Measurements from ENCODE around the gene RBM23.
A peak's percentile ranks its signal among the peaks of the same experiment; 100 is the strongest.
"Not testable (repeated sequence)": the region's sequence is repeated elsewhere in the genome, so short reads cannot be mapped to it uniquely, and the experiment has no call there.

The RBM23 gene

GRCh38 chr14:22872833-22873520 is 46.0 kb downstream of the RBM23 start:
- Mint-ChIP-seq H3K27me3 (no peaks in the 10 kb centered on the region), H3K27ac (peak overlapping the region; percentile 93), H3K4me3 (peak overlapping the region; percentile 90 to 91), H3K9me3 (no peaks in the 10 kb centered on the region), H3K4me1 (peaks cover 16 to 41% of the 10 kb centered on the region in 2 donors), H3K36me3 (peaks cover 33 to 36% of the 10 kb centered on the region in 2 donors)
- ATAC-seq (replicated peaks) (no peak), DNase-seq (no peak)

- DNase-seq, result peak; percentile 53
- Mint-ChIP-seq H3K4me1 (peaks cover 16 to 41% of the 10 kb centered on the region in 2 donors), H3K9me3 (no peaks in the 10 kb centered on the region), H3K4me3 (peak overlapping the region; percentile 90 to 91), H3K36me3 (peaks cover 27 to 29% of the 10 kb centered on the region in 2 donors), H3K27ac (peak overlapping the region; percentile 96), H3K27me3 (no peaks in the 10 kb centered on the region)
- peak; percentile 35 to 38 for ATAC-seq (replicated peaks)
Observed at GRCh38 chr14:22872033-22872832, 46.7 kb downstream of the RBM23 start.

- H3K27ac Mint-ChIP-seq, result peak within 1 kb of the TSS; percentile 96
- DNase-seq, result peak; percentile 90
- peaks cover 23 to 25% of the 10 kb centered on the region in 2 donors for H3K36me3 Mint-ChIP-seq
- ATAC-seq (replicated peaks), result peak; percentile 86 to 89
- H3K4me3 Mint-ChIP-seq, result peak within 1 kb of the TSS; percentile 90 to 91
- H3K27me3 Mint-ChIP-seq, result no peaks in the 10 kb centered on the region
- no peaks in the 10 kb centered on the region for H3K9me3 Mint-ChIP-seq
- peaks cover 17 to 40% of the 10 kb centered on the region in 2 donors for H3K4me1 Mint-ChIP-seq
Observed at GRCh38 chr14:22871224-22872032, 47.5 kb downstream of the RBM23 start, which contains the start of gene LRP10. LRP10 (plus strand) TSS chr14:22871740; CDS start chr14:22872304, 564 bp downstream.

GRCh38 chr14:22870811-22871223 is 48.1 kb downstream of the RBM23 start:
- DNase-seq (no peak), ATAC-seq (replicated peaks) (peak; percentile 70 to 73)
- Mint-ChIP-seq H3K27ac (peak overlapping the region; percentile 96), H3K4me1 (peaks cover 15 to 34% of the 10 kb centered on the region in 2 donors), H3K4me3 (peak overlapping the region; percentile 90 to 91), H3K27me3 (no peaks in the 10 kb centered on the region), H3K36me3 (peaks cover 19 to 20% of the 10 kb centered on the region in 2 donors), H3K9me3 (no peaks in the 10 kb centered on the region)

GRCh38 chr14:22866874-22867273 is 52.1 kb downstream of the RBM23 start:
- peaks cover 0 to 1% of the 10 kb centered on the region in 2 donors for H3K36me3 Mint-ChIP-seq
- peaks cover 4 to 5% of the 10 kb centered on the region in 2 donors for H3K4me1 Mint-ChIP-seq
- no peaks in the 10 kb centered on the region for H3K27me3 Mint-ChIP-seq
- ATAC-seq (replicated peaks) (no peak), DNase-seq (no peak)
- H3K4me3 Mint-ChIP-seq, result no peak overlapping the region
- no peaks in the 10 kb centered on the region for H3K9me3 Mint-ChIP-seq
- H3K27ac Mint-ChIP-seq, result no peak overlapping the region

GRCh38 chr14:22865424-22866405 is 53.2 kb downstream of the RBM23 start:
- Mint-ChIP-seq H3K36me3 (peaks cover 0 to 1% of the 10 kb centered on the region in 2 donors), H3K27ac (no peak overlapping the region), H3K4me3 (no peak overlapping the region), H3K9me3 (no peaks in the 10 kb centered on the region), H3K27me3 (no peaks in the 10 kb centered on the region), H3K4me1 (peaks cover 2 to 5% of the 10 kb centered on the region in 2 donors)
- no peak for DNase-seq
- ATAC-seq (replicated peaks), result no peak

- Mint-ChIP-seq H3K4me3 (no peak overlapping the region), H3K27ac (no peak overlapping the region), H3K36me3 (peaks cover 0 to 1% of the 10 kb centered on the region in 2 donors), H3K9me3 (no peaks in the 10 kb centered on the region), H3K27me3 (no peaks in the 10 kb centered on the region), H3K4me1 (peaks cover under 1 to 1% of the 10 kb centered on the region in 2 donors)
- ATAC-seq (replicated peaks), result no peak
- DNase-seq, result no peak
Observed at GRCh38 chr14:22864979-22865378, 54.0 kb downstream of the RBM23 start.

- no peak for ATAC-seq (replicated peaks)
- Mint-ChIP-seq H3K9me3 (no peaks in the 10 kb centered on the region), H3K27ac (peak overlapping the region; percentile 51), H3K27me3 (no peaks in the 10 kb centered on the region), H3K4me3 (no peak overlapping the region), H3K4me1 (peaks cover 1 to 6% of the 10 kb centered on the region in 2 donors), H3K36me3 (peaks cover 0 to 1% of the 10 kb centered on the region in 2 donors)
- DNase-seq, result no peak
Observed at GRCh38 chr14:22861651-22862050, 57.3 kb downstream of the RBM23 start.

GRCh38 chr14:22860377-22860776 is 58.6 kb downstream of the RBM23 start:
- not testable (repeated sequence) for H3K4me1 Mint-ChIP-seq; ATAC-seq (replicated peaks); H3K36me3 Mint-ChIP-seq

GRCh38 chr14:22856428-22856827 is 62.5 kb downstream of the RBM23 start:
- Mint-ChIP-seq H3K4me3 (no peak overlapping the region), H3K36me3 (peaks cover 2 to 3% of the 10 kb centered on the region in 2 donors), H3K9me3 (no peaks in the 10 kb centered on the region), H3K27ac (no peak overlapping the region), H3K27me3 (no peaks in the 10 kb centered on the region), H3K4me1 (peaks cover 6 to 15% of the 10 kb centered on the region in 2 donors)
- no peak for DNase-seq
- no peak for ATAC-seq (replicated peaks)

More at GRCh38 chr14:22860377-22860776, 58.6 kb downstream of the RBM23 start:
- H3K27me3 Mint-ChIP-seq, H3K27ac Mint-ChIP-seq, DNase-seq, H3K4me3 Mint-ChIP-seq, H3K9me3 Mint-ChIP-seq: not testable (repeated sequence)

GRCh38 chr14:22854963-22855724 is 63.8 kb downstream of the RBM23 start:
- ATAC-seq (replicated peaks), result no peak
- no peak for DNase-seq
- H3K4me1 Mint-ChIP-seq, result peaks cover 6 to 15% of the 10 kb centered on the region in 2 donors
- peaks cover 2 to 3% of the 10 kb centered on the region in 2 donors for H3K36me3 Mint-ChIP-seq
- no peak overlapping the region for H3K27ac Mint-ChIP-seq
- no peaks in the 10 kb centered on the region for H3K27me3 Mint-ChIP-seq
- no peak overlapping the region for H3K4me3 Mint-ChIP-seq
- H3K9me3 Mint-ChIP-seq, result no peaks in the 10 kb centered on the region

GRCh38 chr14:22854296-22854695 is 64.7 kb downstream of the RBM23 start:
- not testable (repeated sequence) for DNase-seq; ATAC-seq (replicated peaks); H3K27ac Mint-ChIP-seq; H3K36me3 Mint-ChIP-seq; H3K4me3 Mint-ChIP-seq; H3K9me3 Mint-ChIP-seq; H3K27me3 Mint-ChIP-seq
- H3K4me1 Mint-ChIP-seq, result peaks cover 6 to 15% of the 10 kb centered on the region in 2 donors
